NCI-H524 treated with DMSO at 0.1 percent for 48 hours (cell line): Measurements from ENCODE around the gene EIPR1.

Experiments used
- DNase-seq: peaks from one replicate; lab custom pipeline; 2025; lab: John Stamatoyannopoulos, UW

EIPR1 gene

DNA sequence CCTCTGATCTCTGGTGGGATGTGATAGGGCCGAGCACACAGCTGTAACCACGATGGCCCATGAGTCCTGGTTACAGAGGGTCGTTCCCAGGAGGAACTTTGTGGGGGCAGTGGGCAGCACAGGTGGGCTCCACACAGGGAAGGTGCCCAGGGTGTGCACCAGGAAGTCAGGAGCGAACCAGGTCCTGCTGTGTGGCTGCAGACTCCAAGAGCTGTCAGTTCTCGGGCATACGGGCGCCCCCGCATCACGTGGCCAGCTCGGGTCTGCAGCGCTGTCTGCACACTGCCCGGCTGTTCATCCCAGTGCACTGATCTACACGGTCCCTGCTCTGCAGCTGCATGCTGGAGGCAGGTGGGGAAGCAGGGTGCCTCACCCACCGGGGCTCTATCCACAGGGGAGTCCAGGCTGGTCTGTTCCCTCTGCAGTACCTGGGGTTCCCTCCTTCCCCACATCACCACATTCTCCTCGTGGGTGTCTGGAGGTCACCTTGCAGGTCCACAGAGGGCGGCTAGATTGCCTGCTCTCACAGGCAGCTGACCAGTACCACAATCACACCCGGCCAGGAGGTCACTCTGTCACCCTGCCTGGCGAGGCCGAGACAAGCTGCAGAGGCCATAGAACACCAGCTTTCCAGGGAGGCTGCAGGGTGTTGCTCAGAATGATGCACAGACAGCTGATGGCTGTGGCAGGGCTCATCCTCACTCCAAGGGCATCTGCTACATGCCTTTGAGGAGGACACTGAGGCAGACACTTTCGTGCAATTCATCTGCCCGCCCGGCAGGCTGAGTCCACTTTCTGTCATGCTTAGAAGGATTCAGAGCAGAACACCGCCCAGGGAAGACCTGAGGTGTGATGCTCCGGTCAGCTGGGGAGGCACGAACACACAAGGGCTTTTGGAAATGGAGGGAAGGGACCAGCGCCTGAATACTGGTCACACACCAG, 202.7 kb downstream of the EIPR1 start:
- no peak for DNase-seq

DNA sequence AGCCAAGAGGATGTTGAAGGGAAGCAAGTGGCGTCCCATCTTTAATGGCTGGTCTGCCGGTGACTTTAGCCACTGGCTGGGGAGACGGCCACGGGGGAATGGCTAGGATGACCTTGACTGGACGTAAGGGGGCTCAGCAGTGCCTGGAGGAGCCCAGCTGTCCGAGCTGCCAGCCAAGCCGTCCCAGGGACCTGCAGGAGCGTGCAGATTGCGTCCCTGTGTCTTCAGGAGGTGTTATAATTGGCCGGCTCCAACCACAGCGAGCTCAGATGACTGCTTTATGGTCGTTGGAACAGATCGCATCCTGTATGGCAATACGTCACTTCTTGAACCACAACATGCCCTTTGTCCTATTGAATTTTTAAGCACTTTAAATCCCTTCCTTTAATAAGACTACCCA, 204.6 kb downstream of the EIPR1 start:
- DNase-seq: no peak

DNA sequence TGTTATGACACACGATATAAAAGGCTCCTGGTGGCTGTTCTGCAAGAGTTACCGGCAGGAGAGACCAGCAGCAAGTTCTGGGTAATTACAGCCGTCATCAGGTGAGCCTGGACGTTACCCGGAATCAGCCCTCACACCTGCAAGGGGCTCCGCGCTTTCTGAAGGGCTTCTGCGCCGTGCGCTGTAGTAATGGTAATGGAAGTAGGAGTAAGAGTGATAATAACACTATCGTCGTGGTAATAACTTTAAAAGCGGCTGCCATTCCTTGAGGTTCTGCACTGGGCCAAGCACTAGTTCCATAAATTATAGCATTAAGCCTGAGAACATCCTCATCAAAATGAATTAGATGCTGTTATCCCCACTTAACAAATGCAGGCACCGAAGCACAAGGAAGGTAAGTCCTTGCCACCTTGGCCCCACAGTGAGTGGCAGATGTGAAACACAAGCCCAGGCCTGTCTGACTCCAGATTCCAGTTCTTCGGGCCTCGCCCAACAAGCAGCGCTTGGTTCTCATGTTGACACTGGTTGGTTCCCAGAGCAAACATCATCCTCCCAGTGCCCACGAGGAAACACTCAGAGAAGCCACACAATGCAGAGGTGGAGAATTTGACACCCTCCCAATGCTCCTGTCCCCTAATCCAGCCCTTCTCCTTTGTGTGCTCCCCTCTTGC, 205.2 kb downstream of the EIPR1 start:
- no peak for DNase-seq

DNA sequence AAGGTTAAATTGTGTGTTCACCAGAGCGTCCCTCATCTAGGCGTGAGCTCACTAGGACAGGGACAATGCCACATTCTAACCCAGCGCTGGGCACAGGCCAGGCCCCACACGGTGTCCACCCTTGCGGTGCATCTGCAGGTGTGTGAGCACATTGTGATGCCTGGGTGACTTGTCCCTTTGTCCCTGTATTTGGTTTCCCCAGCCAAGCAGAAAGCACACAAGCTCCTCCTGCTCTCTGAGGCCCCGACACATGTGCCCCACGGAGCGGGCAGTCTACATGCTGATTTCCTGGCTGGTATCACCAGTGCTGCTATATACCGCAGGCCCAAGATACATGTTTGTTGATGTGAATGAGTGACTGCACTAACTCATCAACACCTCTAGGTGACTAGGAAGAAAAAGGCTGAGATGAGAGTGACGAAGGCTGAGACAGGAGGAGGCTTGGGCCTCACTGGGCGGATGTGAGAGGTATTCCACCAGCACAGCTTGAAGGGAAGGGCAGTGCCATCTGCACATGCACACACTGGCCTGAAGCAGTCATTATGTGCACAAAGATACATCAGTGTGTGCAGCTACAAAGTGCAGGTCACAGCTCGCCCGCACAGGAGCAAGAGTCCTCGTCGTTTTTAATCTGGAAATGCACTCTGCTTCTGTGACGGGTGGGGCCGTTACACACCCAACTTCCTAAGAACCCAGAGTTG, 205.9 kb downstream of the EIPR1 start:
- no peak for DNase-seq

DNA sequence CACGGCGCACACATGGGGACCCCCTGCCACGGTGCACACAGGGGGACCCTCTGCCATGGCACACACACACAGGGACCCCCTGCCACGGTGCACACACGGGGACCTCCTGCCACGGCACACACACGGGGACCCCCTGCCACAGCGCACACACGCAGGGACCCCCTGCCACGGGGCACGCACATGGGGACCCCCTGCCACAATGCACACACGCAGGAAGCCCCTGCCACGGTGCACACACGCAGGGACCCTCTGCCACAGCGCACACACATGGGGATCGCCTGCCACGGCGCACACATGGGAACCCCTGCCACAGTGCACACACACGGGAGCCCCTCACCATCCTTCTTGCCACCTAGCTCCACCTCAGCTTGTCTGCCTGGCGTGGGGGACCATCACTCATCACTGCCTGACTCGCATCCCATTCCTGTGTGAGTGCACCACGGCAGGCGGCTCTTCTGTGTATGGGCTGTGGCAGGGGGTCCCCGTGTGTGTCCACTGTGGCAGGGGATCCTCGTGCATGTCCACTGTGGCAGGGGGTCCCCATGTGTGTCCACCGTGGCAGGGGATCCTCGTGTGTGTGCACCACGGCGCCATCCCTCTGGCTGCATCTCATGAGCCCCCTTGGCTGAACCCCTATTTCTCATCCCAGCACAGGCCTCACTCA, 206.7 kb downstream of the EIPR1 start:
- DNase-seq: no peak

DNA sequence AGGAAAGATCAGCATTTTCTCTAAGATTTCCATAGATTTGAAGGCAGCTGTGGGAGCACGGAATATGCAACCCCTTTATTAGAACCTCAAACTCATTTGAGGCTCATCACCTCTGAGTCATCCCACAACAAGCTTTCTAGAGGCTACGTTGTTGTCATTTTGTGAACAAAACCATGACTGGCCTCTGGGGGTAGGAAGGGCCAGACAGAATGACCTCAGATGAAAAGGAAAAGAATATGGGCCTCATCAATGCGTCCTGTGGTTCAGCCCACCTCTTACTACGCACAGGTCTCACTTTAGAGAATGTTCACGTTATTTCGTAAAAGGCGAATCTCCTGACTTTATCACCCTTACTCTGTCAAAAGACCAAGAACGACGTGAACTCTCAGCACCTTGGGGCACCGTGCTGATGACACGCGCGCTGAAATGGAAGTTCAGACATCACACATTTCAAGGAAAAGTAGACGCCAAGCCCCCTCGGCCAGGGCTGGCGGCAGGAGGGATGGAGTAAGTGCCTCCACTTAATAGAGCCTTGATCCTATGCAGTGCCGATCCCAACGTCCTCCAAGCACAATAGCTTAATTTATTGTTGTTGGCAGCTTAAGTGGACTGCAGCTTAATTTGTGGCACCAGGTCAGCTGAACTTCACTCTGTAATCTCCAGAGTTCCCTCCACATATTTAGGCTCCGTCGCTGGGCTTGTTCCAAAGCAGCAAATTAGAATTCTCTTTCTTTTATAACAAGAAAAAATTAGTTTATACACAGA, 208.3 kb downstream of the EIPR1 start:
- DNase-seq: no peak

DNA sequence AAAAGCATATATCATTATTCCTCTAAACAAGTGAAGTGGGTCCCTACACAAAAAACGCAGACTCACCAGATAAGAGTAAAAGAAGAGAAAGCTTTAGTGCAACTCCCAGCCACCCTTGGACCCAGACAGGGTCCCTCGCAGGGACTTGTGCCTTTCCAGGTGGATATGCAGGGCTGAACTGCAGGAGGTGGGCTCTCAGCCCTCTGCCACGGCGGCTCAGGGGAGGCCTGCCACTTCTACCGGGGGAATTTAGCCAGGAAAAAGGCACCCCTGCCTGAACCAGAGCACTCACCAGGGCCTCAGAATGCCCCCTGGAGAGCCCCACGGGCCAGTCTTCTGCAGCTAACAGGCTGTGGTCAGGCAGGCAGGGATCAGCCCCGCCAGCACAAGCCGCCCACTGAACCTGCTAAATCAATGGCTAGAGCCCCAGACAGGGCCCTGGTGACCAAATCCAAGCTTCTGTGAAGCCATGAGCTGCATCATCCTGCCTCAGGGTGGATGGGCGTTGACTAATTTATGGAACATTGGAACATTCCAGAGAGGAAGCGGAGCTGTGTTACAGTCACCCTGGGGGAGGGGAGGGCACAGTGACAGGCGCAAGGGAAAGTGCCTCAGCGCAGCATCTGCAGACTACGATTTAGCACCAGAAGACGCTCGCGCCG, 209.3 kb downstream of the EIPR1 start:
- no peak for DNase-seq

DNA sequence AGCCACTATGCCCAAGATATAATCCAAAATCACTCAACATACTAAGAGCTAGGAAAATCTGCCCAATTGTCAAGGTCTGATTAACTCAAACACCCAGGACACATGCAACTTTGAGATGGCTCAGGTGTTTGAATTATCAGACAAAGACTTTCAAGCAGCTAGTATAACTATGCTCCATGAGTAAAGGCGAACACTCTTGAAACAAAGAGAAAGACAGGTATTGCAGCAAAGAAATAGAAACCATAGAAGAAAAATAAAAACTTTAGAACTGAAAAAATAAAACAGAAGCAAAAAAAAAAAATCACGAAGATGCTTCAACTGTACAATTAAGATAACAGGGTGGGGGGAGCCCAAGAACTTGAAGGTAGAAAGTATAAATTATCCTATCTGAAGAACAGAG, 214.2 kb downstream of the EIPR1 start:
- DNase-seq: no peak

DNA sequence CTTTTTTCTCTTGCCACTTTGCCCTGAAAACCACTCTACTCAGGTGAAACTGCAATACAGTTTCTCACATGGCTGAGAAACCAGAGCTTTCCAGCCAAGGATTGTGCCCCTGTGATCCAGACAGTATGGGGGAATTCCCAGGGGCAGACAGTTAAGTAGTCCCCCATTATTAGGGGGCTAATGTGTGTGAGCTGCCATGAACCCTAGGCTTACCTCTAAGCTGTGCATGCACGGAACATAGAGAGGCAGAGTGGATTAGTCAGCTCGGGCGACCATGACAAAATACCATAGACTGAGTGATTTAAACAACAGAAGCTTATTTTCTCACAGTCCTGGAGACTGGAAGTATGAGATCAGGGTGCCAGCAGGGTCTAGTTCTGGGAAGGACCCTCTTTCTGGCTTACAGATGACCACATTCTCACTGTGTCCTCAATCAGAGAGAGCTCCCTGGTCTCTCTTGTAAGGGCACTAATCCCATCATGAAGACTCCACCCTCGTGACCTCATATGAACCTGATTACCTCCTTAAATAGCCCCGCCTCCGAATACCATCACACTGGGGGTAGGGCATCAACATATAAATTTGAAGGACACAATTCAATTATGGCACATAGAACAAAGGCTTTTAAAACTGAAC, 215.1 kb downstream of the EIPR1 start:
- no peak for DNase-seq

DNA sequence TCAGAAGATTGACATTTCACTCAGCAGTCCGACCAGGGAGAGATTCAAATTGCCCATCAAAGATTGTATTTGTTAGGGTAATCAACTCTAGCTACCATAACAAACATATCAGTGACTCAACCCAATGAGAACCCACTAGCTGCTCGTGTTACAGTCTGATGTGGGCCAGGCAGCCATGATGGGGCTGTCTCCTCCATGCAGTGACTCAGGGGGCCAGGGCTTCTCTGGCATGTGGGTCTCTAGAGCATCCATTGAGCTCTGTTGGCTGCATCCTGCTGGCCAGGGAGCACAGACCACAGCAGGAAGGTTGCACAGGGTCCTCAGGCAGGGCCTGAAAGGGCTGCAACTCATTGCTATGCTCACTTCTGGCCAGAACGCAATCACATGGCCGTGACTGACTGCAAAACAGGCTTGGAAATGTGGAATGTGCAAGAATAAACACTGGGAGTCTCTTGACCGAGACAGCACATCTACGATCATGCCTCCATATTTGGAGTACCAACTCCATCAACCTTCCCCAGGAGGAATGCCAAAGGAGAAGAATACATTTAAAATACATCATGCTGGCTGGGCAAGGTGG, 216.8 kb downstream of the EIPR1 start:
- DNase-seq: no peak

DNA sequence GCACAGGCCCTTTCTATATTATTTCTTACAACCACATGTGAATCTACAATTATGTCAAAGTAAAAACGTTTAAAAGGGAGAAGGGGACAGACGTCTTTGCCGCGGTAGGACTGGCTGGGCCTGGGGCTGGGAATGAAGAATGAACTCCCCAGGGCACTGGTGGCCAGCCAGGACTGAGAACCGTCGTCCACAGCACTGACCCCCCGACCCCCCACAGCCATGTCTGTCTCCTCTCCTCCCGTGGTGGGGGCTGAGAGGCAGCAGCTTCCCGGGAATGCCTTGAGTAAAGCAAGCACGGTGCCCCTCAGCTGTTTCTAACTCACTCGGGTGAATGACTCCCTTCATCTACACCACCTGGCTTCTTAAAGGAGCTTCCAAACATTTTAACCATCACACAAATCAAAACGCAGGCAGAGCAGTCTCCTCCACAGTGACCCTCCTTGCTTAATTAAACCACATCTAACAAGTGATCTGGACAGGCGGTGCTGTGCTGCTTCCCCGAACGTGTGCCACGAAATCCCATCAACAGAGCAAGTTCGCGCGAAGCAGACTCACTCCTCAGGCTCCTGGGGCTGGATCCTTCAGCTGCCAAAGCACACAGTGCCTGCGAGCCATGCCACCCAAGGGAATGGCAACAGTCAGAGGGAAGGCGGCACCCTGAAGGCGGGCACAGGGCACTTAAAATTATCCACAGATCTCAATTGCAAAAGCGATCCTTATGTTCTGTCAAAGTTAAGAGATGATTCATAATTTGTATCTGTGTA, 217.7 kb downstream of the EIPR1 start:
- DNase-seq: no peak

DNA sequence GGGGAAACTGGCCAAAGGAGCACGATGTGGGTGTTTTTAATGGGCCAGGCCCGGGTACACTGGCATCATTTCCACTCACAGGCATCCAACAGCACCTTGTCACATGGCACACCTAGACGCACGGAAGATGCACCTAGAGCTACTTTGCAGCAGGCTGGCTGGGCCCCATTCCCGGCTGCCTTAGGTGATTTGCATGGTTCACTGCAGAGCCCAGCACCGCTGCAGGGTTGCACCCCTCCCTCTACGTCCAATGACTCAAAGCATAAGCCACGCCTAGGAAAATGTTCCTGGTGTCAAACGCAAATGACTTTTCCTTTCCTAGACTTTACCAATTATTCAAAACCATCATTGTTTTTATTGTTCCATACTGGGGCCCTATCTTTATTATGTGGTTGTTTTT, 222.9 kb downstream of the EIPR1 start:
- DNase-seq: no peak

DNA sequence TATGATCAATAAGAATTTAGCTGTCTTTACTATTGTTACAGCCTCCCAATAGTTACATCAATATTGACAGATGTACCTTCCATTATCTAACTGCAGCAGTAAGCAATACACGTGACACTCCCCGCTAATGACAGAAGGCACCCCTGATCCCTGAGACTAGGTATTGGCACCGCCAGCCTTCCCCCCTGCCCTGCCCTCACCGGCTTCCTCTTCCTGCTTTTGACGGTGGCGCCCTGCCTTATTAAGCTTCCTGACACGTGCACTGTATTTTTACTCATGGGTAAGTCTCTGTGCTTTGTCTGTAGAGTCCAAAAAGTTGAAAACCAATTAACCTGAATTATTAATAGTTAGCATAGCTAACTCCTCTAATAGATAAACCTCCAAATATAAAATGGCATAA, 223.5 kb downstream of the EIPR1 start:
- DNase-seq: no peak

DNA sequence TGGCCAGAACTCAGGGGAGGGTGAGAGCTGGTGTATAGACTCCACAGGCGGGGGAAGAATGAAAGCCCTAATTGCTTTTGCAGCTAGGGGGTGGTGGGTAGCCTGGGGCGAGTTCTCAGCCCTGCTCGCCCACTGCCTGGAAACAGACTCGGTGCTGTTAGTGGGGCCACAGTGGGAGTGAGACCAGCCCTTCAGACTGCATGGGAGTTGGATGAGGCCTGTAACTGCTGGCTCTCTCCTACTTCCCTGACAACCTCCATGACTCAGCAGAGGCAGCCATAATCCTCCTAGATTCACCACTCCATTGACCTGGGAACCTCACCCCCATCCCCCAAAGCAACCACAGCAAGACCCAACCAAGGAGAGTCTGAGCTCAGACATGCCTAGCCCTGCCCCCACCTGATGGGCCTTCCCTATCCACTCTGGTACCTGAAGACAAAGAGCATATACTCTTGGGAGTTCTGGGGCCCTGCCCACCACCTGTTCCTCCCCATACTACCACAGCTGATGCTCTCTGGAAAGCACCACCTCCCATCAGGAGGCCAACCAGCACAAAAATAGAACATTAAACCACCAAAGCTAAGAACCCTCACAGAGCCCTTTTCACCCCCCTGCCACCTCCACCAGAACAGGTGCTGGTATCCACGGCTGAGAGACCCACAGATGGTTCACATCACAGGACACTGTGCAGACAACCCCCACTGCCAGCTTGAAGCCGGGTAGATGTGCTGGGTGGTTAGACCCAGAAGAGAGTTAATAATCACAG, 226.3 kb downstream of the EIPR1 start:
- DNase-seq: peak; percentile 14

DNA sequence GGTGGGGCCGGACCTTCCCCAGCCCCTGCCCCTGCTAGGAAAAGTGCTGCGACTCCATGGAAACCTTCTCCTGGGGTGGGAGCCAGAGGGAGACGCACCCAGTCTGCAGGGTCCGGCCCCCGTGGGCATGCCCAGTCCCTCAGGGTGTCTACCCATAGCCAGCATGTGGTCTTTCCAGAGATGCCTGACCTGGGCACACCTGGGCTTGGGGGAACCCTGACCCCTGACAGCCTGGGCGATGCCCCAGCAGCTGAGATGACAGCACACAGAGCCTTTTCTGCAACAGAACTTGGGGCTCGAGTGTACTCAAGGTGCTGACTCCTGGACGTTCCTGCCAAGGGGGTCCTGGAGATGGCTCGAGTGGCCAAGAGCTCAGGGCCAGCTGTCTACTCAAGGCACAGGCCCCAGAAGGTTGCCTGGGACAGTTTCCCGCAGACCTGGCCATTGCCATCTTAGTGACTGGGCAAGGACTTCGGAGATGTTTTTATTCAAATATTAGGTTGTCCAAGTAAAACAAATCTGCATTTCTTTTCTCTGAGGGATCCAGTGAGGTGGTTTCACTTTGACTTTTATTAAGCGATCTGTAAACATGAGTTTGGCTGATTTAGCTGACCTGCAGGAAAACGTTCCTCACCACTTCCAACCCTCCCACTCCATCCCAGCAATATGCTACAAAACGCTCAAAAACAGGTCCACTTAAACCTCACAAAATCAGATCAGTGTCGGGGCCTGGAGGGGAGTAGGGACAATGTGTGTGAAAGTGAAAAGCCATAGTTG, 228.0 kb downstream of the EIPR1 start:
- no peak for DNase-seq

DNA sequence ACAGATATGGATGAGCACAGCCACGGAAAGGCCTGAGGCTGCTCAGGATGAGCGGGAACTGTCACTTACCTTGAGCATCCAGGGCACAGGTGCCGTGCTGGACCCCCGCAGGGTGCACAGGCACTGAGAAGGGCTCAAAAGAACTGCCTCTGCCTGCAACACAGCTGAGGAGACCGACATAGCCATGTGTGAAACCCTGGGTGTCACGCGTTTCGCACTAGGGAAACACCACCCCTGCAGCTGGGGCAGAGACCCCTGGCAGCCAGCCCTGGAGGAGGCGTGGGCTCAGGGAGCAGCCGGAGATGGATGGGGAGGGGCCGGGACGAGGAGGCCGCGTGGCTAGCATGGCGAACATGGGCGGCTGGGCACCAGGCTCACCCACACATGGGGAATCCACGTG, 228.9 kb downstream of the EIPR1 start:
- no peak for DNase-seq

DNA sequence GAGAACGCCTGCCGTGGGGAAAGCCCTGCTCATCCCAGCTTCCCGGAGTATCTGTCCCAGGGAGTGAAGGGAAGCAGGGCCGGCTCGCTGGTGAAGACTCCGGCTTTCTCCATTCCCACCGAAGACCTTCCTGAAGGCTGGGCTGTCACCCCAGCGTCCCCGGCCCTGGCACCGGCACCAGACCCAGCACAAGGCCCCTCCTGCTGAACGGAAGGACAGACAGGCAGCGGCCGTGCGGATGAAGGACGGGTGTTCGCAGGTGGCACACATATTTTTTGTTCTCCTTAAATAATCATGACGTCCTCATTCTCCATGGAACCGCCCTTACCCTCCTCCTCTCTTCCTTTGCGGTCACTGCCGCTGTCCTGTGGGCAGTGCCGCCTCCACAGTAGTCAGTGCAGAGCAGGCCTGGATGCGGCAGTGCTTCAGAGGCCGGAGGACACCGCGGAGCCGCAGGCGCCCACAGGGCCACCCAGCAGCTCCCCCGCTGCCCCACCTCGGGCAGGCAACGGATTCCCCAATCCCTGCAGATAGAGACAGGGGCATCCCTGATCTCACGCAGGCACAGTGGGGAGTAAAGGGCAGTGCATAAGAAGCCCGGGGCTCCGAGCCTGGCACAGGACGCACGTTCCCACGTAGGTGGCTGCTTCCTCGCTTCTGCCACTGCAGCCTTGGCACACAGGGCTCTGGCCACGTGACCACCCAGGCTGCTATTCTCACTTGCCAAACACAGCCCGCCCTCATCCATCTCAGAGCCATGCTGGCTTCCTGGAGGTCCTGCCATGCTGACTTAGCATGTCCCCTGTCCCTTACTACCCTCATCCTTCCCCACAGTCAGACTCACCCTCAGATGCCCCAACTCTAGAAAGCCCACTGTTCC, 229.7 kb downstream of the EIPR1 start:
- DNase-seq: no peak
